Measurements from ENCODE around the gene DHCR7.

Gene DHCR7

DNA sequence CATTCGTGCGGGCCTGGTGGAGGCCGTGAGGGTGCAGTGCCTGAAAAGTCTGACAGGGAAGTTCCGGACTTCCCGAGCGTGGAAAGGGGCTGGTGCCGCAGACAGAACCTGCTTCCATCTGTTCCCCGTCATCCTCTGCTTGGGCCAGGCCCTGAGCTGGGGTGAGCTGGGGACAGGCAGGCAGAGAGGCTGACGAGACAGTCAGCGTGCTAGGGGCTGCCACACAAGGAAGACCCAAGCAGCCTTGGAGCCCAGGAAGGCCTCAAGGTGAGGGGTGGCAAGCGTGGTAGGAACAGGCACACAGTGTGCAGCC, 30.3 kb upstream of the DHCR7 start:
- no peak for DNase-seq (ENCODE audit: low read depth in 2 of 2)

DNA sequence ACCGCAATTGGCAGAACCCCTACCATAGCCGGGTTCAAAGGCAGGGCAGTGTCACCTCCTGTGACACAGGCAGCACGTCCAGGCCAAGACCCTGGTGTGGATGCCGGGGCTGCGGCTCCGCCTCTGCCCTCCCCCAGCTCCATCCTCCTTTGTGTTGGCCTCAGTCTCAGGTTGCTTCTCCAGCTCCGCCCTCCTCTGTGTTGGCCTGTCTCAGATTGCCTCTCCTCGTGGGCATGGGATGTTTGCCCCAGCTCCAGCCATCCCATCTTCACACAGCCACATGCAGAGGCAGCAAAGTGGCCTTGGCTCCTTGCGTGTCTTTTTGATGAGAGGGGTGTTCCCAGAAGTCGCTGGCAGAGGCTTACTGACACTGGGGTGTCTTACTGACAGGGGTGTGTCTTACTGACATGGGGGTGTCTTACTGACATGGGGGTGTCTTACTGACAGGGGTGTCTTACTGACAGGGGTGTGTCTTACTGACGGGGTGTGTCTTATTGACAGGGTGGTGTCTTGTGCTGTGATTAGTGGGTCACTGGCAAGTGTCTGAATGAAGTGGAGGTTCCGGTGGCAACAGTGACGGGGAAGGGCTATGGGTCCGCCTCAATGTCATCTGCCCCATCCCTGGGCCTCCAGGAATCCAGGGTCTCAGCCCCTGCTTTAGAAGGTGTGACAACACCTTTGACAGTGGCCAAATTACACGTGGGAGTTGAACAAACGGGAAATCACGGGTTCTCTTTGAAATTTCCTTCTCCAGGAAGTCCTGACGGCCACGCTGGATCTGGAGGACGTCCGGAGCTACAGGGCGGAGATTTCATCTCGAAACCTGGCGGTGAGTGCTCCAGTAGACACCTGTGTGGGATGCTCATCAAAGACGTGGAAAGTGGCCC, 29.7 kb upstream of the DHCR7 start:
- DNase-seq (ENCODE audit: low read depth in 2 of 2), result no peak

GRCh38 chr11:71476926-71477640, 28.9 kb upstream of the DHCR7 start:
- DNase-seq (ENCODE audit: low read depth in 2 of 2), result no peak

DNA sequence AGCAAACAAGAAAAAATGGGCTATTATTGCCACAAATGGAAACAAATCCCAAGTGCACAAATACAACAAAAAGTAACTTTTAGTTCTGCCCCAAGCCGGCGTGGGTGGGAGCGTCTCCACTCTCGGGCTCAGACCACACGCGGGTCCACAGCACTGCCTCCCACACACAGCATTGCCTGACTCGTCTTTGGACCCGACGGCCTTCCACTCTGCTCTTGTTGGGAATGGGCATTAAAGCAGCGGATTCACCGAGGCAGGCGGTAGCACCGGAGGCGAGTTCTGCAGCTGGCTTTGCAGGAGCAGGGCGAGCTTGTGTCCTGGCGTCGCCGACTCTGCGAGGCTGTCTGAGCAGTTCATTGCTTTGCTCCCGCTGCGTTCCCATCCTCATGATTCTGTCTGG, 27.8 kb upstream of the DHCR7 start:
- DNase-seq (ENCODE audit: low read depth in 2 of 2), result no peak

GRCh38 chr11:71474771-71475483, 26.7 kb upstream of the DHCR7 start:
- no peak for DNase-seq (ENCODE audit: low read depth in 2 of 2)

DNA sequence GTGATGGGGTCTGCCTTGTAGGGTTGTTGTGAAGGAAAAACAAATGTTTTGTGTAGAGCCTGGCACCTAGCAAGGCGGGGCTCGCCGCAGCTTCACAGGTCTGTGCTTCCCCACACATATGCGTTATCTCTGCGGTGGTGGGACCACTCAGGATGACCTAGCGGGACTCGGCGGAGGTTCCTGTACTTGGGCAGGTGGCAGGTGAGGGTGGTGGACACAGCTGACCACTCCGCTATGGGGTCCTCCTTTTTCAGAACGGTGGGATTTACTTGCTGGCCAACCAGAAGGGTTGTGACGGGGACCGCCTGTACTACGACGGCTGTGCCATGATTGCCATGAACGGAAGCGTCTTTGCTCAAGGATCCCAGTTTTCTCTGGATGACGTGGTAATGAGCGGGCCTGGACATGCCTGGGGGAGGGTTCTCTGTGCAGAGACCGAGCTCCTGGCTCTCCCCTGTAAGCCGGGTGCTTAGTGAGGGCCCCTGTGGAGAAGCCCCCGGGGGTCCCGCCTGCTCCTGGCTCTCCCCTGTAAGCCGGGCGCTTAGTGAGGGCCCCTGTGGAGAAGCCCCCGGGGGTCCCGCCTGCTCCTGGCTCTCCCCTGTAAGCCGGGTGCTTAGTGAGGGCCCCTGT, 26.1 kb upstream of the DHCR7 start:
- DNase-seq (ENCODE audit: low read depth in 2 of 2), result no peak

DNA sequence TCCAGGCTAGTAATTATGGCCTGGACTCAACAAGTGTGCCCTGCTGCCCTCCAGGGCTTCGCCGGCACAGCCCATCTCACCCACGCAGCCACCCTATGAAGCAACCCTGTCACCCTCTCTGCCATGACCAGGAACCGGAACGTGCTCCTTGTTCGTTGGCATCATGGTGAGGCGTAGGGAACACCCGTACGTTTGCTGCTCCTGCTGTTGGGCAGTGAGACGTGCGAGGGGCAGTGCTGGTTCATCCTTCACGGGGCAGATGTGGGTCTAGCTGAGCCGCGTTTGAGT, 25.5 kb upstream of the DHCR7 start:
- no peak for DNase-seq (ENCODE audit: low read depth in 2 of 2)

DNA sequence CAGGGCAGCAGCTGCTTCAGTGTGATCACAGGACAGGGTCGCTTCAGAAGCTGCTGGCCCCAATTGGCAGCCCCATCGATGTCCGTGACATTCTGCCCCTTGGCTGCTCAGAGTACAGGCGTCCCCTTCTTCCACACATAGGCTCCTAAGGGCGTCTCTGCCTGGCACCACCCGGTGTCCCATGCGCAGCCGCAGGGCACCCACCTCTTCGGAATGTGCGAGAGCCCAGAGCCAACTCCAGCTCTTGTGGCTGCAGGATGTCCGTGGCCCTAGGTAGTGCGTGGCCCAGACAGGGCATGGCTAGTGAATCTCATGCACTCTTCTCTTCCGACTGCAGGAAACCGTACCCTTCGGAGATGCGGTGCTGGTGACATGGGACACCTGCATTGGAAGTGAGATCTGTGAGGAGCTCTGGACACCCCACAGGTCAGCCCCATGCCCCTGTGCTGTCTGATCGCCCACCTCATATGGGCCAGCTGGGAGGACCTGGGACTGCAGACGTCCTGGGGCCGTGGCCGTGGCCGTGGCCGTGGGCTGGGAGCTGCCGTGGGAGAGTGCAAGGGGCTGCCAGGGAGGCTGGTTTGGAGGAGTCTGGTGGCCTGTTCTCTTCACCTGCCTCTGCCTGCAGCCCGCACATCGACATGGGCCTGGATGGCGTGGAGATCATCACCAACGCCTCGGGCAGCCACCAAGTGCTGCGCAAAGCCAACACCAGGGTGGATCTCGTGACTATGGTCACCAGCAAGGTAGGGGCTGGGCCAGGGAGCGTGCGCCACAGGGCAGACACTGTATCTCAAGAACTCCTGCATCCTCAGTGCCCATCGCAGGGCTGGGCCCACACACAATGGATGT, 25.0 kb upstream of the DHCR7 start:
- no peak for DNase-seq (ENCODE audit: low read depth in 2 of 2)

DNA sequence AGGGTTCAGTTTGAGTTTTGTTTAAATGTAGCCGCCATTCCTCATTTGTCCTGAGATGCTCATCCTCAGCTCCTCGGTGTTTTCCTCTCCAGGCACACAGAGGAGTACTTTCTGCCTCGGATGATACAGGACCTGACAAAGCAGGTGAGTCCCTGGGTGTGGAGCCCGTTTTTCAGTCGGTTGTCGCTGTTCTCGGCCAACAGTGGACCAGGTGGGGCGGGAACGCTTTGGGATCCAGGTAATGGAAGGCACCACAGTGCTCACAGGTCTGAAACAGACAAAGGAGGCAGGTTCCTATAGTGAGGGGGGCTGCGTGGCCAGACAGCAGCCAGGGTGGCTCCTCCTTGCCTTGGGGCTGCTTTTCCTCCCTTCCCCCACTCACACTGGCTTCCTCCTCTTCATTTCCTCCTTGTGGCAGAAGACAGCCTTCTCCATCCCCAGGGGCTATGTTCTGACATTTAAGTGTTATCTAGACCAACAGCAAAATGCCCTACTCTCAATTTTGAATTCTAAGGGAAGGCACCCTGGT, 24.2 kb upstream of the DHCR7 start:
- no peak for DNase-seq (ENCODE audit: low read depth in 2 of 2)

- DNase-seq (ENCODE audit: low read depth in 2 of 2), result no peak
Observed at GRCh38 chr11:71470946-71471345, 22.8 kb upstream of the DHCR7 start.

- no peak for DNase-seq (ENCODE audit: low read depth in 2 of 2)
Observed at GRCh38 chr11:71467164-71467563, 19.0 kb upstream of the DHCR7 start.

DNA sequence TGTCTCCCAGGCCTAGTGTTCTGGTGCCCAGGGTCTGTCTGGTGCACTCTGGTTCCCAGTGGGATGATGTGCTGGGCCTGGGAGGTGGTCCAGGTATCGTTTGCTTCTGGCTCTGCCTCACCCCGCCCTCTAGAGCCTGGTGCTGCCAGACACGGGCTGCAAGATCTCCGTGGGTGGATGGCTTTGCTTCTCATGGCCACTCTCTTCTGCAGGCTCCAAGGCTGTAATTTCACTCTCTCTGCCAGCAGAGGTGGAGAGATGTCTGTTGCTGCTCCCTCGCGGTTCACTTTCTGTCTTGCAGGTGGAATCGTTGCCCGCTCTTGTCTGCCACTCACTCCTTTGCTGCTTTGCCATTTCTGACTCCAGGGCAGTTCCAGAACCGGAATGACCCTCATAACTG, 18.2 kb upstream of the DHCR7 start:
- DNase-seq (ENCODE audit: low read depth in 2 of 2), result no peak

DNA sequence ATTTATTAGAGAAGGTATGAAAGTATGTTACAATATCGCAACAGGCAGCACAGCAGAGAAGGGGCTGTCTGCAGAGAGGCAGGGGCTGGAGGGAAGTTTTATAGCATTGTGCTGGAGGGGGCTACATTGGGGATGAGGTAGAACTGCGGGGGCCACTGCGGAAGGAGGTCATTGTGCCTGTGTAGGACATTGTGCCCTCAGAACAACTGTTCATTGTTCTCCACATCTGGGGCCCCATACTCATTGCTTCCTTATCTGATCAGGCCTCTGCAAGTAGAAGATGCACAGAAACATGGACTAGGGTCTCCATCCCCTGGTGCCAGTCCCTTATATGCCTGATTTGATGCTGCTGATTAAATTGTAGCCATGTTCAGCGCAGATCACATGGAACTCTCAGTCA, 16.9 kb upstream of the DHCR7 start:
- DNase-seq (ENCODE audit: low read depth in 2 of 2), result no peak

DNA sequence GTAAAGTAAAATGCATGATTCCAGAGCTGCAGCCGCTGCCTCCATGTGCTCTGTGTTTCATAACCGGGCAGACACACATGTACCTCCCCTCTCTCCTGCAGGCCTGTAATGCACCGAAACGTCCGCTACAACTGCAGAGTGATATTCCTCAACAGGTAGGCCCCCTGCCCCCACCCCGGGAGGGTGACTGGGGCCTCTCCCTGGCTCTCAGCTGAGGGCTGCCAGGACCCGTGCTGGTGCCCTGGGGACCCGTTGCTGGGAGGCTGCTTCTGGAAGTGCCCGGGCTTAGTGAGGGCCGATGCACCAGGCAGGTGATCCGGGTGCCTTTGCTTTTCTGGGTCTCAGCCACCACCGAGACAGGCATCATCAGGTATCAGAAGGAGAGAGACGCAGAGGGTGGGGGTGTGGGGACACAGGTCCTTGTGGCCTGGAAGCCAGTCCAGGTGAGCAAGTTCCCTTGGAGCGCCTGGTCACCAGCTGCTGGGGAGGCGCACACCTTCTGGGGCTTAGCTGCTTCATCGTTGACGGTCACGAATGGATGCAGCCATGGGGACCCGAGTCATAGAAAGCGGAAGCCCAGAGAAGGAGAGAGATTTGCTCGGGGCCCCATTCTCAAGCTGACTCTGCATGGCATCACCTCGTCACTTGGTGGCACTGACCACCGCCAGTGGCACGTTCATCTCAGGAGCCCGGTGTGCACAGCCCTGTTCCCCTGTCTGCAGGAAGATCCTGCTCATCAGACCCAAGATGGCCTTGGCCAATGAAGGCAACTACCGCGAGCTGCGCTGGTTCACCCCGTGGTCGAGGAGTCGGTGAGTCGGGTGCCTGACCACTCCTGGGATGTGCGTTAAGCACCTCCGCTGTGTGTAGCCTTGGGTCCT, 15.4 kb upstream of the DHCR7 start:
- DNase-seq (ENCODE audit: low read depth in 2 of 2), result no peak

- DNase-seq (ENCODE audit: low read depth in 2 of 2), result no peak
Observed at GRCh38 chr11:71462726-71463125, 14.5 kb upstream of the DHCR7 start.

- no peak for DNase-seq (ENCODE audit: low read depth in 2 of 2)
Observed at GRCh38 chr11:71461696-71462095, 13.5 kb upstream of the DHCR7 start.

GRCh38 chr11:71459767-71460320, 11.7 kb upstream of the DHCR7 start:
- DNase-seq (ENCODE audit: low read depth in 2 of 2), result no peak

DNA sequence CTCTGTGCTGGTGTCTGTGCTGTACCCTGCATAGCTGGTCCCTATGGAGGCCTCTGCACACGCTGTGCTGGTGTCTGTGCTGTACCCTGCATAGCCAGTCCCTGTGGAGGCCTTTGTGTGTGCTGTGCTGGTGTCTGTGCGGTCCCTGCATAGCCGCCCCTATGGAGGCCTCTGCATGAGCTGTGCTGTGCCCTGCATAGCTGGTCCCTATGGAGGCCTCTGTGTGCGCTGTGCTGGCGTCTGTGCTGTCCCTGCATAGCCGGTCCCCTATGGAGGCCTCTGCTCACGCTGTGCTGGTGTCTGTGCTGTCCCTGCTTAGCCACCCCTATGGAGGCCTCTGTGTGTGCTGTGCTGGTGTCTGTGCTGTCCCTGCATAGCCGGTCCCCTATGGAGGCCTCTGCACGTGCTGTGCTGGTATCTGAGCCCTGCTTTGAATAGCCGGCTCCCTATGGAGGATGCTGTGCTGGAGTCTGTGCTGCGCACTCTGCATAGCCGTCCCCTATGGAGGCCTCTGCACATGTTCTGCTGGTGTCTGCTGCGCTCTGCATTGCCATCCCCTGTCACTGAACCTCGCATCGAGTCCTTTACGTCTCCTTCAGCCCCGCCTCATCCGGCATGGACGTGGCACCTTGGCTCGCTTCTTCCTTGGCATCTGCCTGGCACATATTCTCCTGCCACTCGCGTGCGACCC, 11.0 kb upstream of the DHCR7 start:
- DNase-seq (ENCODE audit: low read depth in 2 of 2), result no peak
